HCT116 (cell line): ENCODE data around the gene SVBP.

Experiments
- EZH2 ChIP-seq: fragments of 200-600 bp; sonication (generic); IDR thresholded peaks from 2 replicates; pipeline ENCODE4 v1.6.1; 2017; ENCODE audit warnings: antibody characterized with exemption, mixed run types
- POLR2A ChIP-seq: IDR thresholded peaks from 2 replicates; pipeline ENCODE4 v1.7.0; 2011; ENCODE audit warnings: borderline replicate concordance; ENCODE audit not compliant: insufficient read depth, insufficient read length; ENCODE audit errors: extremely low read depth
- SP1 ChIP-seq: IDR thresholded peaks from 2 replicates; pipeline ENCODE4 v1.6.1; 2012; ENCODE audit warnings: low read depth
- TCF7L2 ChIP-seq: IDR thresholded peaks from 2 replicates; pipeline ENCODE4 v1.7.0; 2011; ENCODE audit warnings: borderline replicate concordance, inconsistent platforms; ENCODE audit not compliant: insufficient read depth, insufficient read length; ENCODE audit errors: extremely low read depth
- TF ChIP-seq, protein P1 (sequence below), 3 experiments: fragments of 200-600 bp in 1 of 3; sonication (generic) in 1 of 3; IDR thresholded peaks in 2 of 3; conservative IDR thresholded peaks in 1 of 3; 2 replicates each; pipeline ENCODE4 v1.5.1; 2012 to 2017; ENCODE audit warnings: low read depth in 2 of 3, low read length in 2 of 3, antibody characterized with exemption in 1 of 3, borderline replicate concordance in 1 of 3, control low read depth in 1 of 3, mild to moderate bottlenecking in 1 of 3, mixed read lengths in 1 of 3, mixed run types in 1 of 3, moderate library complexity in 1 of 3; ENCODE audit not compliant: insufficient read depth in 1 of 3
- TF ChIP-seq, protein P2 (sequence below): IDR thresholded peaks from 2 replicates; pipeline ENCODE4 v1.6.1; 2012; ENCODE audit warnings: low read depth
- TF ChIP-seq, protein P3 (sequence below): IDR thresholded peaks from 2 replicates; pipeline ENCODE4 v1.6.1; 2012

DNA sequence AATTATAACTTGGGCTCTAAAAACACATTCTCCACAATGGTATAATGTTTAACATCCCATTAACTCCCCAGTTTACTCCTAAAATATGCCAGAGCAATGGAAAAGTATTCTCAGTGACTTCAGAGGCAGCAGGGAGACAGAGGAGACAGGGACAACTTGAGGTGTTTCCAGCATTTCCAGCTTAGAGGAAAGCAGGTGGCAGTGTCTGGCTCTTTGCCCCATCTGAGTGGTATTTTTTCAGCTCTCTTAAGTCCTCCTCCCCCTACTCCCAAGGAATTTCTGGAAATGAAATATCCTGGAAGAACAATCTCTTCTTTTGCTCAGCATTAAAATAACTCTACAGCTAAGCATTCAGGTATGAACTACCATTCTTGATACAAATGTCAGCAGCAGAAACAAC is 11.0 kb downstream of the SVBP start:
- TF ChIP-seq, protein P1, sequence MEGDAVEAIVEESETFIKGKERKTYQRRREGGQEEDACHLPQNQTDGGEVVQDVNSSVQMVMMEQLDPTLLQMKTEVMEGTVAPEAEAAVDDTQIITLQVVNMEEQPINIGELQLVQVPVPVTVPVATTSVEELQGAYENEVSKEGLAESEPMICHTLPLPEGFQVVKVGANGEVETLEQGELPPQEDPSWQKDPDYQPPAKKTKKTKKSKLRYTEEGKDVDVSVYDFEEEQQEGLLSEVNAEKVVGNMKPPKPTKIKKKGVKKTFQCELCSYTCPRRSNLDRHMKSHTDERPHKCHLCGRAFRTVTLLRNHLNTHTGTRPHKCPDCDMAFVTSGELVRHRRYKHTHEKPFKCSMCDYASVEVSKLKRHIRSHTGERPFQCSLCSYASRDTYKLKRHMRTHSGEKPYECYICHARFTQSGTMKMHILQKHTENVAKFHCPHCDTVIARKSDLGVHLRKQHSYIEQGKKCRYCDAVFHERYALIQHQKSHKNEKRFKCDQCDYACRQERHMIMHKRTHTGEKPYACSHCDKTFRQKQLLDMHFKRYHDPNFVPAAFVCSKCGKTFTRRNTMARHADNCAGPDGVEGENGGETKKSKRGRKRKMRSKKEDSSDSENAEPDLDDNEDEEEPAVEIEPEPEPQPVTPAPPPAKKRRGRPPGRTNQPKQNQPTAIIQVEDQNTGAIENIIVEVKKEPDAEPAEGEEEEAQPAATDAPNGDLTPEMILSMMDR (IDR thresholded peaks at IDR 0.05 in 2 of 3, conservative IDR thresholded peaks at IDR 0.05 in 1 of 3; ENCODE audit: borderline replicate concordance in 1 of 3, insufficient read depth in 1 of 3, low read depth in 2 of 3, low read length in 2 of 3), result no peak
- TF ChIP-seq SP1 (no peak), EZH2 (no peak), TCF7L2 (no peak), POLR2A (no peak)
- TF ChIP-seq, protein P2, sequence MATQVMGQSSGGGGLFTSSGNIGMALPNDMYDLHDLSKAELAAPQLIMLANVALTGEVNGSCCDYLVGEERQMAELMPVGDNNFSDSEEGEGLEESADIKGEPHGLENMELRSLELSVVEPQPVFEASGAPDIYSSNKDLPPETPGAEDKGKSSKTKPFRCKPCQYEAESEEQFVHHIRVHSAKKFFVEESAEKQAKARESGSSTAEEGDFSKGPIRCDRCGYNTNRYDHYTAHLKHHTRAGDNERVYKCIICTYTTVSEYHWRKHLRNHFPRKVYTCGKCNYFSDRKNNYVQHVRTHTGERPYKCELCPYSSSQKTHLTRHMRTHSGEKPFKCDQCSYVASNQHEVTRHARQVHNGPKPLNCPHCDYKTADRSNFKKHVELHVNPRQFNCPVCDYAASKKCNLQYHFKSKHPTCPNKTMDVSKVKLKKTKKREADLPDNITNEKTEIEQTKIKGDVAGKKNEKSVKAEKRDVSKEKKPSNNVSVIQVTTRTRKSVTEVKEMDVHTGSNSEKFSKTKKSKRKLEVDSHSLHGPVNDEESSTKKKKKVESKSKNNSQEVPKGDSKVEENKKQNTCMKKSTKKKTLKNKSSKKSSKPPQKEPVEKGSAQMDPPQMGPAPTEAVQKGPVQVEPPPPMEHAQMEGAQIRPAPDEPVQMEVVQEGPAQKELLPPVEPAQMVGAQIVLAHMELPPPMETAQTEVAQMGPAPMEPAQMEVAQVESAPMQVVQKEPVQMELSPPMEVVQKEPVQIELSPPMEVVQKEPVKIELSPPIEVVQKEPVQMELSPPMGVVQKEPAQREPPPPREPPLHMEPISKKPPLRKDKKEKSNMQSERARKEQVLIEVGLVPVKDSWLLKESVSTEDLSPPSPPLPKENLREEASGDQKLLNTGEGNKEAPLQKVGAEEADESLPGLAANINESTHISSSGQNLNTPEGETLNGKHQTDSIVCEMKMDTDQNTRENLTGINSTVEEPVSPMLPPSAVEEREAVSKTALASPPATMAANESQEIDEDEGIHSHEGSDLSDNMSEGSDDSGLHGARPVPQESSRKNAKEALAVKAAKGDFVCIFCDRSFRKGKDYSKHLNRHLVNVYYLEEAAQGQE, result no peak
- TF ChIP-seq, protein P3, sequence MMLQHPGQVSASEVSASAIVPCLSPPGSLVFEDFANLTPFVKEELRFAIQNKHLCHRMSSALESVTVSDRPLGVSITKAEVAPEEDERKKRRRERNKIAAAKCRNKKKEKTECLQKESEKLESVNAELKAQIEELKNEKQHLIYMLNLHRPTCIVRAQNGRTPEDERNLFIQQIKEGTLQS, result no peak
